ENCODE data around the gene GNAO1.

DNA sequence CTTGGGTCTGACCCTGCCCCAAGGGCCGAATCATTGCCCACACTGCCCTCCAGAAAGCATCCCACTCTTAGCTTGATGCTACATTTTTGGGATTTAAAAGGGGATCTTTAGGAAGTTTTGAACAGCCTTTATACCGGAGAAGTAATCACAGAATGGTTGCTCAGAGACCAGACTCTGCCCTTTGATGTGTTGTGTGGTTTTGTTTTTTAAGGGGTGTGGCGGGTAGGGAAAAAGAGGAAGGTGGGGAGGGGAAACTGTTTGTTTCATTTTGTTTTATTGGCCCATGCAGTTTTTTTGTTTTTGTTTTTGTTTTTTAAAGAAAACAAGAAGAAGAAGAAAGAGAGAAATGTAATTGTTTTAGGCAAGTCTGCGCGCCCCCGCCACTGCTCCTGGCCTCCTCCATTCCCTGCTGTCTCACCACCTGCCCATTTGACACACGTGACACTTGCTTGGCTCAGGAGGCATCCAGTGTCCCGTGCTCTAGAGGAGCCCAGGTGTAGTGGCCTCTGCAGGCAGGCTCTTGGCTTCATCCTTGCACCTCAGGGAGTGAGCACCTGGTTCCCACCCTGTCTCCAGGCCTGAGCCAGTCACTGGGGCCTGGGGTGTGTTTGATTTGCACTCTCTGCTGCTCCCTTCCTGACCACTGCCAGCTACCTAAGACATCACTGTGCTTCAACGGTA lies 35.7 kb downstream of the GNAO1 start:
- TF ChIP-seq ZBTB21 (CRISPR knock-in tag; IDR thresholded peaks at IDR 0.05) = no peak
- TF ChIP-seq, protein P1, sequence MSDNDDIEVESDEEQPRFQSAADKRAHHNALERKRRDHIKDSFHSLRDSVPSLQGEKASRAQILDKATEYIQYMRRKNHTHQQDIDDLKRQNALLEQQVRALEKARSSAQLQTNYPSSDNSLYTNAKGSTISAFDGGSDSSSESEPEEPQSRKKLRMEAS (IDR thresholded peaks at IDR 0.05) = no peak
- no peak for TF ChIP-seq ZNF274 (CRISPR knock-in tag; IDR thresholded peaks at IDR 0.05)
- TF ChIP-seq ZNF224 (CRISPR knock-in tag; IDR thresholded peaks at IDR 0.05) = no peak
- no peak for TF ChIP-seq ZNF792 (CRISPR knock-in tag; IDR thresholded peaks at IDR 0.05)
- no peak for TF ChIP-seq SMARCE1 (IDR thresholded peaks at IDR 0.05; ENCODE audit: borderline replicate concordance)
- no peak for TF ChIP-seq ZNF230 (CRISPR knock-in tag; IDR thresholded peaks at IDR 0.05)
- TF ChIP-seq, protein P2, sequence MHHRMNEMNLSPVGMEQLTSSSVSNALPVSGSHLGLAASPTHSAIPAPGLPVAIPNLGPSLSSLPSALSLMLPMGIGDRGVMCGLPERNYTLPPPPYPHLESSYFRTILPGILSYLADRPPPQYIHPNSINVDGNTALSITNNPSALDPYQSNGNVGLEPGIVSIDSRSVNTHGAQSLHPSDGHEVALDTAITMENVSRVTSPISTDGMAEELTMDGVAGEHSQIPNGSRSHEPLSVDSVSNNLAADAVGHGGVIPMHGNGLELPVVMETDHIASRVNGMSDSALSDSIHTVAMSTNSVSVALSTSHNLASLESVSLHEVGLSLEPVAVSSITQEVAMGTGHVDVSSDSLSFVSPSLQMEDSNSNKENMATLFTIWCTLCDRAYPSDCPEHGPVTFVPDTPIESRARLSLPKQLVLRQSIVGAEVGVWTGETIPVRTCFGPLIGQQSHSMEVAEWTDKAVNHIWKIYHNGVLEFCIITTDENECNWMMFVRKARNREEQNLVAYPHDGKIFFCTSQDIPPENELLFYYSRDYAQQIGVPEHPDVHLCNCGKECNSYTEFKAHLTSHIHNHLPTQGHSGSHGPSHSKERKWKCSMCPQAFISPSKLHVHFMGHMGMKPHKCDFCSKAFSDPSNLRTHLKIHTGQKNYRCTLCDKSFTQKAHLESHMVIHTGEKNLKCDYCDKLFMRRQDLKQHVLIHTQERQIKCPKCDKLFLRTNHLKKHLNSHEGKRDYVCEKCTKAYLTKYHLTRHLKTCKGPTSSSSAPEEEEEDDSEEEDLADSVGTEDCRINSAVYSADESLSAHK (CRISPR knock-in tag; IDR thresholded peaks at IDR 0.05; ENCODE audit: borderline replicate concordance) = no peak
- no peak for TF ChIP-seq POLR2A (IDR thresholded peaks at IDR 0.05; ENCODE audit: insufficient read depth in 1 of 2, low read depth in 2 of 2, low read length in 2 of 2)
- no peak for TF ChIP-seq BHLHE40 (IDR thresholded peaks at IDR 0.05; ENCODE audit: low read length)
- TF ChIP-seq, protein P3, sequence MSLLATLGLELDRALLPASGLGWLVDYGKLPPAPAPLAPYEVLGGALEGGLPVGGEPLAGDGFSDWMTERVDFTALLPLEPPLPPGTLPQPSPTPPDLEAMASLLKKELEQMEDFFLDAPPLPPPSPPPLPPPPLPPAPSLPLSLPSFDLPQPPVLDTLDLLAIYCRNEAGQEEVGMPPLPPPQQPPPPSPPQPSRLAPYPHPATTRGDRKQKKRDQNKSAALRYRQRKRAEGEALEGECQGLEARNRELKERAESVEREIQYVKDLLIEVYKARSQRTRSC (CRISPR knock-in tag; IDR thresholded peaks at IDR 0.05; ENCODE audit: low read depth) = no peak
- no peak for TF ChIP-seq MEF2D (CRISPR knock-in tag; IDR thresholded peaks at IDR 0.05)
- no peak for TF ChIP-seq U2AF1 (optimal IDR thresholded peaks at IDR 0.05; ENCODE audit: low read depth, low read length)
- TF ChIP-seq, protein P4, sequence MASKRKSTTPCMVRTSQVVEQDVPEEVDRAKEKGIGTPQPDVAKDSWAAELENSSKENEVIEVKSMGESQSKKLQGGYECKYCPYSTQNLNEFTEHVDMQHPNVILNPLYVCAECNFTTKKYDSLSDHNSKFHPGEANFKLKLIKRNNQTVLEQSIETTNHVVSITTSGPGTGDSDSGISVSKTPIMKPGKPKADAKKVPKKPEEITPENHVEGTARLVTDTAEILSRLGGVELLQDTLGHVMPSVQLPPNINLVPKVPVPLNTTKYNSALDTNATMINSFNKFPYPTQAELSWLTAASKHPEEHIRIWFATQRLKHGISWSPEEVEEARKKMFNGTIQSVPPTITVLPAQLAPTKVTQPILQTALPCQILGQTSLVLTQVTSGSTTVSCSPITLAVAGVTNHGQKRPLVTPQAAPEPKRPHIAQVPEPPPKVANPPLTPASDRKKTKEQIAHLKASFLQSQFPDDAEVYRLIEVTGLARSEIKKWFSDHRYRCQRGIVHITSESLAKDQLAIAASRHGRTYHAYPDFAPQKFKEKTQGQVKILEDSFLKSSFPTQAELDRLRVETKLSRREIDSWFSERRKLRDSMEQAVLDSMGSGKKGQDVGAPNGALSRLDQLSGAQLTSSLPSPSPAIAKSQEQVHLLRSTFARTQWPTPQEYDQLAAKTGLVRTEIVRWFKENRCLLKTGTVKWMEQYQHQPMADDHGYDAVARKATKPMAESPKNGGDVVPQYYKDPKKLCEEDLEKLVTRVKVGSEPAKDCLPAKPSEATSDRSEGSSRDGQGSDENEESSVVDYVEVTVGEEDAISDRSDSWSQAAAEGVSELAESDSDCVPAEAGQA (IDR thresholded peaks at IDR 0.05; ENCODE audit: low read depth) = no peak
- TF ChIP-seq, protein P4 (CRISPR knock-in tag; IDR thresholded peaks at IDR 0.05; ENCODE audit: borderline replicate concordance) = no peak

Measured in HepG2 (cell line).